ENCODE measurements around the gene TCF23. TPM values are rescaled to one million over a fixed set of nuclear protein-coding genes. Genes with fewer than 3 reads are reported as not detected.

Gene TCF23
- total and polyA plus RNA-seq, 2 of the 8 experiments (the other 6 are each of a cell fraction or from before 2014, with no cell fraction given), result 0.02 TPM; not detected in 1

DNA sequence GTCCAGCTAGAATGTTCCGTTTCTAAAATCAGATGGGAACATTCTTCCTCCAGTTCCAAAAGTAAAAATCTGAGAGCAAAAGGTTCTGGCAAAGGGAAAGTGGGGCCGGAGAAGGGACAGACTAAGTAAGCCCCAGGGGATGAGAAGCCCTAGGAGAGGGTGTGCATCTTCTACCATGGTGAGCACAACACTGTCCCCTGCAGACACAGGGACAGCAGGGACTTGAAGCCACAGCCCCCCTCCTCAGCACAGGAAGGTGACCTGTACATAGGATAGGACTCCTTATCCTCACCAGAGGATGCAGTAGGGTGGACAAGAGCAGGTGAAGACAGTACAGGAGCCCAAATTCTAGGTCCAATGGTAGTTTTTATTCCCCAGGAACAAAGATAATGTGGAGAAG is 50.4 kb downstream of the TCF23 start:
- no peak overlapping the region for H3K9ac ChIP-seq (replicated peaks in 1 of 4; ENCODE audit: extremely low read depth in 1 of 4, low read depth in 3 of 4, low read length in 3 of 4)
- no peak overlapping the region for H2BK15ac ChIP-seq (ENCODE audit: low read length)
- CTCF ChIA-PET (ENCODE audit: partially characterized antibody), result interaction anchor here (1.0 to 3.4 kb wide), 4 partner anchors 29 to 104 kb away, joined by 3 to 10 read pairs (median 6); no protein-coding TSS in a partner anchor
- no peak overlapping the region for H3K18ac ChIP-seq (ENCODE audit: extremely low read depth, low read length)
- H2BK5ac ChIP-seq (ENCODE audit: low read depth, low read length), result no peak overlapping the region
- H3K23me2 ChIP-seq (ENCODE audit: low read depth, low read length), result no peaks in the 10 kb centered on the region
- H2BK120ac ChIP-seq (replicated peaks; ENCODE audit: low read depth, low read length), result no peak overlapping the region
- H3K27ac ChIP-seq (ENCODE audit: low read depth, low read length), result no peak overlapping the region
- H3K79me1 ChIP-seq (ENCODE audit: low read depth, low read length), result no peaks in the 10 kb centered on the region
- H2BK12ac ChIP-seq (ENCODE audit: low read depth, low read length), result no peak overlapping the region
- 90% methylated on average over 2 of the region's 2 CpGs; no CpG with 5 or more reads in 1 of the 2 experiments for WGBS, 2 experiments (ENCODE audit: extremely low coverage in 1 of 2, insufficient coverage in 1 of 2, insufficient read length in 1 of 2, insufficient replicate concordance in 2 of 2, low coverage in 1 of 2, low lambda C conversion rate in 2 of 2, missing lambda C conversion rate in 1 of 2)
- no peak overlapping the region for H3K14ac ChIP-seq (ENCODE audit: insufficient read length)
- H4K5ac ChIP-seq (ENCODE audit: insufficient read length, low read depth, low read length), result no peak overlapping the region
- no peaks in the 10 kb centered on the region for H3K27me3 ChIP-seq (replicated peaks in 1 of 4; ENCODE audit: control insufficient read depth in 3 of 4, extremely low read depth in 1 of 4, insufficient read depth in 3 of 4, low read length in 3 of 4)
- TF ChIP-seq SRF (IDR thresholded peaks at IDR 0.05; ENCODE audit: low read depth, low read length) (no peak), JUN (IDR thresholded peaks at IDR 0.05; ENCODE audit: low read depth, low read length) (no peak), SP2 (IDR thresholded peaks at IDR 0.05; ENCODE audit: low read length) (no peak), BACH1 (IDR thresholded peaks at IDR 0.05; ENCODE audit: low read length) (no peak), POU5F1 (IDR thresholded peaks at IDR 0.05; ENCODE audit: low read depth, low read length) (no peak), SIRT6 (IDR thresholded peaks at IDR 0.05; ENCODE audit: low read length) (no peak), CEBPB (IDR thresholded peaks at IDR 0.05; ENCODE audit: low read depth, low read length) (no peak), RFX5 (IDR thresholded peaks at IDR 0.05; ENCODE audit: borderline replicate concordance, low read depth, low read length) (no peak), CHD1 (IDR thresholded peaks at IDR 0.05; ENCODE audit: low read depth, low read length) (no peak), EGR1 (IDR thresholded peaks at IDR 0.05; ENCODE audit: borderline replicate concordance, low read depth, low read length) (no peak), POLR2A (IDR thresholded peaks at IDR 0.05; ENCODE audit: control extremely low read depth in 1 of 2, low read depth in 2 of 2, low read length in 2 of 2) (no peak)
- TF ChIP-seq, protein P1, sequence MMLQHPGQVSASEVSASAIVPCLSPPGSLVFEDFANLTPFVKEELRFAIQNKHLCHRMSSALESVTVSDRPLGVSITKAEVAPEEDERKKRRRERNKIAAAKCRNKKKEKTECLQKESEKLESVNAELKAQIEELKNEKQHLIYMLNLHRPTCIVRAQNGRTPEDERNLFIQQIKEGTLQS (IDR thresholded peaks at IDR 0.05; ENCODE audit: insufficient read depth, low read depth, low read length), result no peak
- H4K20me1 ChIP-seq (replicated peaks in 1 of 2; ENCODE audit: control insufficient read depth in 1 of 2, insufficient read depth in 2 of 2, low read length in 2 of 2), result peaks cover 0 to 3% of the 10 kb centered on the region in 2 experiments
- H3K4me2 ChIP-seq (ENCODE audit: insufficient read depth in 1 of 2, low read depth in 2 of 2, low read length in 2 of 2), result no peak overlapping the region
- no peak overlapping the region for H3K23ac ChIP-seq (ENCODE audit: insufficient read length)
- no peak overlapping the region for H4K8ac ChIP-seq (ENCODE audit: extremely low read depth, insufficient read depth, low read length)
- no peaks in the 10 kb centered on the region for H3K79me2 ChIP-seq (ENCODE audit: control insufficient read depth in 1 of 2, insufficient read depth in 2 of 2, low read length in 2 of 2)
- H3K4me1 ChIP-seq (replicated peaks in 1 of 4; ENCODE audit: control insufficient read depth in 3 of 4, insufficient read depth in 4 of 4, low read length in 3 of 4), result no peaks in the 10 kb centered on the region
- no peak overlapping the region for H3K56ac ChIP-seq (replicated peaks; ENCODE audit: insufficient read length, low read depth, low read length)
- peaks cover 22 to 40% (median 38%) of the 10 kb centered on the region in 4 experiments; a peak in 7 of 8 replicates for H3K36me3 ChIP-seq (ENCODE audit: control insufficient read depth in 2 of 4, insufficient read depth in 4 of 4, low read length in 3 of 4)
- DNase-seq (ENCODE audit: low read depth in 1 of 2, low spot score in 2 of 2) (no peak), FAIRE-seq (no peak)
- no peak overlapping the region for H2AK5ac ChIP-seq (ENCODE audit: low read depth, low read length)
- H3K4me3 ChIP-seq (ENCODE audit: extremely low read depth in 1 of 4, insufficient read depth in 2 of 4, low read depth in 3 of 4, low read length in 4 of 4), result no peak overlapping the region
- no peaks in the 10 kb centered on the region for H3K9me3 ChIP-seq (ENCODE audit: insufficient read depth in 2 of 2, low read depth in 1 of 2, low read length in 1 of 2)
- no peak overlapping the region for H4K91ac ChIP-seq (replicated peaks; ENCODE audit: insufficient read length, low read length)
- H2BK20ac ChIP-seq (ENCODE audit: low read length), result no peak overlapping the region
- POLR2A ChIA-PET (ENCODE audit: partially characterized antibody), result interaction anchor here (0.6 to 5.7 kb wide), 14 partner anchors 9 to 76 kb away, joined by 3 to 35 read pairs (median 3); partner anchors contain the start of genes ABHD1, ATRAID and SLC5A6
- no peak overlapping the region for H2AFZ ChIP-seq (ENCODE audit: low read length)
- no peak overlapping the region for H3K4ac ChIP-seq (replicated peaks; ENCODE audit: insufficient read length, low read depth, low read length)
